ENCODE measurements around the gene TIMM22.

- TF ChIP-seq POLR2A (IDR thresholded peaks at IDR 0.05) (no peak), CTCF (IDR thresholded peaks at IDR 0.05) (no peak)
These were observed 52.7 kb downstream of the TIMM22 start for GRCh38 chr17:1049446-1050225.
